Natural killer cell (primary cell): ENCODE data around the gene CAPN14. TPM values are rescaled to one million over a fixed set of nuclear protein-coding genes. Genes with fewer than 3 reads are reported as not detected.

Source experiments
- ATAC-seq, 3 donors: fragments of 150-1000 bp in 2 of 3; fragments of 200-7000 bp in 1 of 3; cut with Tn5 transposase; 1 replicate in 1 of 3; 2 replicates in 2 of 3; pipeline ENCODE4 v1.10.0; 2021; ENCODE audit warnings: mild to moderate bottlenecking in 2 of 3, moderate library complexity in 2 of 3
- DNase-seq, 2 donors: peaks; one replicate each; pipeline versions ENCODE4 v3.0.0 to v3.0.0-alpha.2; 2013 to 2021; ENCODE audit warnings: mixed read lengths in 1 of 2
- H3K27ac ChIP-seq: one replicate; pipeline ENCODE4 v1.5.1; 2013; ENCODE audit warnings: mild to moderate bottlenecking, low read length
- H3K27me3 ChIP-seq: one replicate; pipeline ENCODE4 v1.6.1; 2013; ENCODE audit warnings: low read length; ENCODE audit not compliant: control insufficient read depth, insufficient read depth
- H3K36me3 ChIP-seq: one replicate; pipeline ENCODE4 v1.6.1; 2013; ENCODE audit warnings: low read length; ENCODE audit not compliant: control insufficient read depth, insufficient read depth
- H3K4me1 ChIP-seq: one replicate; pipeline ENCODE4 v1.6.1; 2013; ENCODE audit warnings: low read length; ENCODE audit not compliant: control insufficient read depth, insufficient read depth
- H3K4me3 ChIP-seq: one replicate; pipeline ENCODE4 v1.5.1; 2013; ENCODE audit warnings: low read length
- H3K9me3 ChIP-seq: one replicate; pipeline ENCODE4 v1.6.1; 2013; ENCODE audit warnings: low read length; ENCODE audit not compliant: control insufficient read depth, insufficient read depth
- H3K27ac Mint-ChIP-seq, 2 donors: one replicate each; pipeline ENCODE4 v1.8.0; 2022; ENCODE audit warnings: mild to moderate bottlenecking in 2 of 2, mixed read lengths in 2 of 2, moderate library complexity in 1 of 2
- H3K27me3 Mint-ChIP-seq, 2 donors: one replicate each; pipeline ENCODE4 v1.8.0; 2022; ENCODE audit warnings: low read depth in 2 of 2, mixed read lengths in 2 of 2
- H3K36me3 Mint-ChIP-seq: one replicate; pipeline ENCODE4 v1.8.0; 2022; ENCODE audit warnings: mixed read lengths
- H3K4me1 Mint-ChIP-seq, 2 donors: one replicate each; pipeline ENCODE4 v1.8.0; 2022; ENCODE audit warnings: mixed read lengths in 2 of 2
- H3K4me3 Mint-ChIP-seq: one replicate; pipeline ENCODE4 v1.8.0; 2022; ENCODE audit warnings: mild to moderate bottlenecking, moderate library complexity, mixed read lengths
- H3K9me3 Mint-ChIP-seq, 2 donors: one replicate each; pipeline ENCODE4 v1.8.0; 2022; ENCODE audit warnings: mixed read lengths in 2 of 2
- CTCF ChIP-seq: fragments of 200-600 bp; IDR thresholded peaks from one replicate; pipeline ENCODE4 v1.8.0; 2022; ENCODE audit warnings: antibody characterized with exemption
- WGBS: methylation state at CpG from one replicate; pipeline ENCODE4 v1.1.7; 2013; ENCODE audit warnings: missing lambda C conversion rate; ENCODE audit not compliant: insufficient coverage; 5-methylcytosine and 5-hydroxymethylcytosine counted together
- intact Hi-C: fragments of 100-400 bp; cut with micrococcal nuclease; formaldehyde crosslinking; loops from one replicate; pipeline ENCODE4 v1.14.2; 2022
- total RNA-seq, 4 donors: library from RNA; stranded (reverse); fragments of 120-200 nt in 1 of 4; gene quantifications; one replicate each; pipeline versions ENCODE4 v1.2.3 to v1.2.4, GENCODE V29; 2013 to 2022

Gene CAPN14
- total RNA-seq, 3 donors from 2014 or later (not counting 1 experiment from before 2014, with no cell fraction given) = 0.33 to 0.43 TPM; not detected in 1

GRCh38 chr2:31236433-31237205 lies 19.3 kb upstream of the CAPN14 start:
- Mint-ChIP-seq H3K9me3 (no peaks in the 10 kb centered on the region), H3K27ac (no peak overlapping the region)

GRCh38 chr2:31235504-31235902 lies 18.2 kb upstream of the CAPN14 start:
- peak overlapping the region; percentile 12 to 67 for H3K27ac Mint-ChIP-seq
- ATAC-seq (no peak), DNase-seq (no peak)
- Histone ChIP-seq H3K27me3 (no peaks in the 10 kb centered on the region), H3K27ac (no peak overlapping the region), H3K4me3 (no peak overlapping the region), H3K4me1 (peaks cover 11% of the 10 kb centered on the region), H3K36me3 (no peaks in the 10 kb centered on the region), H3K9me3 (no peaks in the 10 kb centered on the region)
- H3K36me3 Mint-ChIP-seq = no peaks in the 10 kb centered on the region
- H3K4me3 Mint-ChIP-seq = peak overlapping the region; percentile 83
- H3K9me3 Mint-ChIP-seq = no peaks in the 10 kb centered on the region
- H3K27me3 Mint-ChIP-seq = no peaks in the 10 kb centered on the region
- WGBS = 84% methylated on average over 4 of the region's 4 CpGs
- no peak for TF ChIP-seq CTCF
- peaks cover 16 to 38% of the 10 kb centered on the region in 2 donors for H3K4me1 Mint-ChIP-seq
- intact Hi-C loops = loop anchor here (10.0 kb wide), 1 partner anchor 99 kb away; no protein-coding TSS in a partner anchor

More at GRCh38 chr2:31236433-31237205, 19.3 kb upstream of the CAPN14 start:
- intact Hi-C loops = loop anchor here (10.0 kb wide), 1 partner anchor 98 kb away; no protein-coding TSS in a partner anchor
- H3K27ac ChIP-seq = no peak overlapping the region
- no peaks in the 10 kb centered on the region for H3K9me3 ChIP-seq
- peaks cover 16 to 38% of the 10 kb centered on the region in 2 donors for H3K4me1 Mint-ChIP-seq
- no peaks in the 10 kb centered on the region for H3K36me3 Mint-ChIP-seq
- peak overlapping the region; percentile 45 for H3K4me3 Mint-ChIP-seq
- H3K4me3 ChIP-seq = no peak overlapping the region
- ATAC-seq (no peak), DNase-seq (no peak)
- no peaks in the 10 kb centered on the region for H3K27me3 Mint-ChIP-seq
- no peaks in the 10 kb centered on the region for H3K27me3 ChIP-seq
- TF ChIP-seq CTCF = no peak
- H3K4me1 ChIP-seq = peaks cover 11% of the 10 kb centered on the region
- 96% methylated on average over 5 of the region's 7 CpGs for WGBS
- H3K36me3 ChIP-seq = no peaks in the 10 kb centered on the region

GRCh38 chr2:31234683-31235503 lies 17.6 kb upstream of the CAPN14 start:
- H3K27ac ChIP-seq = no peak overlapping the region
- DNase-seq (peak in 1 of 2 donors; percentile 10), ATAC-seq (no peak)
- H3K27me3 ChIP-seq = no peaks in the 10 kb centered on the region
- no peaks in the 10 kb centered on the region for H3K9me3 ChIP-seq
- peaks cover 11% of the 10 kb centered on the region for H3K4me1 ChIP-seq
- H3K4me1 Mint-ChIP-seq = peaks cover 16 to 38% of the 10 kb centered on the region in 2 donors
- H3K27me3 Mint-ChIP-seq = no peaks in the 10 kb centered on the region
- peak overlapping the region; percentile 12 to 67 for H3K27ac Mint-ChIP-seq
- no peaks in the 10 kb centered on the region for H3K36me3 Mint-ChIP-seq
- WGBS = 77% methylated on average over 16 of the region's 17 CpGs
- H3K9me3 Mint-ChIP-seq = no peaks in the 10 kb centered on the region
- peak overlapping the region; percentile 83 for H3K4me3 Mint-ChIP-seq
- TF ChIP-seq CTCF = no peak
- intact Hi-C loops = loop anchor here (10.0 kb wide), 1 partner anchor 100 kb away; no protein-coding TSS in a partner anchor
- H3K4me3 ChIP-seq = peak overlapping the region; percentile 51
- H3K36me3 ChIP-seq = no peaks in the 10 kb centered on the region
